CD4-positive, alpha-beta T cell treated with Interleukin-6 for 4 hours (primary cell): Measurements from ENCODE around the gene SMAD2.
"Not testable (repeated sequence)": the region's sequence is repeated elsewhere in the genome, so short reads cannot be mapped to it uniquely, and the experiment has no call there.

ENCODE experiments used
- DNase-seq: peaks from one replicate; pipeline ENCODE4 v3.0.0-alpha.2; 2020; ENCODE audit warnings: mixed read lengths

SMAD2 gene

DNA sequence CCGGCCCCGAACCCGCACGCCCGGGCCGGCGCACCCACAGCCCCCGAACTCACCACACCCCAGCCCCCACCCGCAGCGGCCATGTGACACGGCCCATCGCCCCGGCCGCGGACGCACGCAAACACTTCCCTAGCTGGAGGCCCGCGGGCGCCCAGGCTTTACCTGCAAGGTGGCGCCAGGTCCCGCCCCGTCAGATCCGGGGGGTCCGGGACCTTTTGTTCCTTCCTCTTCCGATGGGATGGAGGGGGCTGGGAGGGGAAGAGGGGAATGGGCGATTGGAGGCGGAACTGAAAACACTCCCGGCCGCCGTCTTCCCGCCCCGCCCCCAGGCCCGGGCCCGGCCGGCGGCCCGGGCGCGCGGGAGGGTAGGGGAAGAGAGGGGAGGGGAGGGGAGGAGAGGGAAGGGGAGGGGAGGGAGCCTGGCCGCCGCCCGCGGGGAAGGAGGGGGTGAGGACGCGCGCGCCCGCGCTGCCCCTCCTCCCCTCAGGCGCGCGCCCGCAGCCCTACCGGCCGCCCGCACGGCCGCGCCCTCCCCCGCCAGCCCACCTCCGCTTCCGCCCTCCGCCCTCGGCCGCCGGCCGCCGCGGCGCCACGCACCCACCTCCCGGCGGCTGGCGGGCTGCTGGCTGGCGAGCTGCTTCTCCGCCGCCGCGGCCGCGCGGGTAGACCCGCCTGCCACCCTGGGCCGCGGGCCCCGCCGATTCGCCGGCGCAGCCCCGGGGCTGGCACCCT is at the start of gene SMAD2:
Gene SMAD2, minus strand, starts transcription at position 461 of the 732 bp plus-strand sequence. CDS start 33,903 bp downstream, outside the sequence.
- DNase-seq: peak; percentile 84

DNA sequence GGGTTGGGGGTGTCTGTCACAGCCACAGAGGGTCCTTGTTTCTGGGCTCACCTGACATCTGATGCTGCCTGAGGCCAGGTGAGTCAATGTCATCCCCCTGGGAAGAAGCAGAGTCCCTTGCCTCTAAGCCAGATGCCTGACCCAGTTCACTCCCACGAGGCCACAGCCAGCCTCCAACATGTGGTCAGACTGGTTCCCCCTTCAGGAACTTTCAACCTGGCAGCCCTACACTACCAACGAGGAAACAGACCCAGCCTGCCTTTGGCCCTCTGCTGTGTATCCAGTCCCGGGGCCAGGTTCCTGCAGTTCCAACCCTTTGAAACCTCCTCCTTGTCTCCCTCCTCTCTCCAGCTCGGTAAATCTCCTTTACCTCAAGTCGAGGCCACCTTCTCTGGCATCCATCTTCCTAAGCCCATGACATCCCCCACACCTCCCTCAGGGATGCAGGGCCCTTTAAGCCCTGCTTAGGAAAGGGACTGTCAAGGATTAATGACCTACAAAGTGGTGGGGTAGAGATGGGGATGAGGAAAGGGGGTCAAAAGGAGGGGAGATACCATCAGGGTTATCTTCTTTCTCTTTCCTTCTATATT is 49.2 kb upstream of the SMAD2 start:
- no peak for DNase-seq

DNA sequence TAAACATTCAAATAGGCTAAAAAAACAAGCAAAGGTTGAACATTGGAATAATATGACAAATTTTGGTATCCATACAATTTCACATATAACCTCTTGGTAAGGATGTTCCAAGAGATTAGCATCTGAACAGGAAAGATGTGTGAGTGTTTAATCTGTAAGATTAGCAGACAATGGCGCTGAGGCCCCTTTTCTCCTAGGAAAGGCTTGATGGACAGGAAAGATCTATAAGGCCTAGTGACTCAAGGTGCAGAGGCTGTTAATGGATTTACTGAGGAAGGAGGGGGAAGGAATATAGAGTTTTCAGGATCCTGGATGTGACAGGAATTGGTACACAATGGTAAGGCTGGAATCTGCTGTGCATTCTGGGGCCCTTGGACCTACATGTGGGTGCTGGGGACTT is 48.1 kb upstream of the SMAD2 start:
- DNase-seq: no peak

DNA sequence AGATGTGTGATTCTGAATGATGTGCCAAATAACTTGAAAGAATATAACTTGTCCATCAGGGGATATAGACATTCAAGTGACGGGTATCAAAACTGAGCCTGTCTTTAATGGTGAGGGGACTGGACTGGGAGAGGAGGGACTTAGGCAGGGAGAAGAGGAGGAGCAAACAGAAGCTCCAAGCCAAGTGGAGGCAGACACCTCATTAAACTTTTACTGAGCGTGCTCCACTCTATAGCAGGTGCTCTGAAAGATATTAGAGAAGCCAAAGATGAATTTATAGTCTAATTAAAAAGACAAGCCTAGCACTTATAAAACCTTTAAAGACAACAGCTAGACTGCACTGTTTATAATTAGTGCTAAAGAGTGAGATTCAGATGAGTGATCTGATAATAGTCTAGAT is 47.7 kb upstream of the SMAD2 start:
- no peak for DNase-seq

DNA sequence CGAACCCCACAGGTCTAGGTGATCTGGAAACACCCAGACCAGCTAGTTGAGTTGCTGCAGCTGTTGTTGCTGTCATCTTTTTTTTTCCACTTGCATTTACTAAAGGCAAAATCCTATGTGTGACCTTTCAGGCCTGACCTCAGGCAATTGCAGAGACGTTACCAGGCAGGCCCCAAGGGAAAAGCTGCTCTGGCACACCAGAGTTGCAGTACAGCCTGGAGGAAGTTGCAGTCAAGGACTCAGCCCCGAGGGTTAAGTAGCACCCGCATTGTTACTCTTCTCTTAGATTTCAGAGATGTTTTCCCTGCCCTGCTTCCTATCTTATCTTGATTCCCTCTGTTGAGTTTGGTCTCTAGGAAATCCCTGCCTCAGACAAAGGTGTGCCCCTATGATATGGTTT is 45.2 kb upstream of the SMAD2 start:
- no peak for DNase-seq

DNA sequence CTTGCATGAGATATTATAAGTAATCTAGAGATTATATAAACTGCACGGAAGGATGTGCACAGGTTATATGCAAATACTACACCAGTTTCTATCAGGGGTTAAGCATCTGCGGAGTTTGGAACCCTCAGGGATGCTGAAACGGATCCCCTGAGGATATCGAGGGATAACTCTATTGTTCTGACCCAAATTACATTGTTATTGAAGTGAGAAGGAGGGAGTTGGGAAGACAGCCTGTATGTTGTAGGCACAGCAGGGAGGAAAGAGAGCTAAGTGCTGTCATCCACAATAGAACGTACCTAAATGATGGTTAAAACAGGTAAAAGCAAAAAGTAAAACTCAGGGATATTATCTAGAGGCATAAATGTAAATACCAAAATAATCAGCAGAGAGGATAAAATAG is 44.6 kb upstream of the SMAD2 start:
- DNase-seq: no peak

DNA sequence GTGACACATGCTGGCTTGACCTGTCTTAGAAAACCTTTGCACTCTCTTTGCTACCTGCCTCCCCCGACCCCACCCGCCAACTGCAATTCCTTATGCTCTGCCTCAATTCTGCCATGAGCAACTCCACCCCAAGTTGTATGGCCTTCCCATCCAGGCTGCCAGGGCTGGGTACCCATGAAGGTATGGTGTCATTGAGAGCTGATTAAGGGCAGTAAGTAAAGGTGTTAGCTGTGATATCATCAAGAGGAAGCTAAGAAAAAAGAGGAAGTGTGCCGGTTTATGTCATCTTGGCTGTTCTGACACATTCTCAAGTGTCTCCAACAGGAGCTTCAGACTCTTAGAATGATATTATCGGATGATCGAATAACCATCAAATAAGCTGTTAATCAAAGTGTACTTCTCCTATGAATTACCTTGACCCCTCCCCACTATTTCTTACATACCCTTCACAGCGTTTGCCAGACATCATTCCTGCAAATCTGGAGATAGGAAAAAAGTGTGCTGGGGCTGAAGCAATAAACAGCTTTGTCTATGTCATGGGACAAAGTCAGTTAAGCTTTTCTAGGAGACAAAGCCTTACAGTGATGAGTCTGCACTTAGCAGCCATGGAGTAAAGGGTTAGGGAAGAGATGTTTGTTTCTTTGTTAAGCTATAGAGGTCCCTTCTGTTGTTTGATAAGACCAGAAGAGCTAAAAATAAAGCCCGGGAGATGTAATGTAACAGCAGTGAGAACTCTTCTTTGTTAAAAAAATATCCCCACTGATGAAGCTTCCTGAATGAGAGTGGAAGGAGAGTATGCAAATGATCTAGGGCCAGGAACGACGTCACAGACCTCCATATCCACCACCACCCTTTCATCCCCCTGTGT is 40.4 kb upstream of the SMAD2 start:
- DNase-seq: no peak

DNA sequence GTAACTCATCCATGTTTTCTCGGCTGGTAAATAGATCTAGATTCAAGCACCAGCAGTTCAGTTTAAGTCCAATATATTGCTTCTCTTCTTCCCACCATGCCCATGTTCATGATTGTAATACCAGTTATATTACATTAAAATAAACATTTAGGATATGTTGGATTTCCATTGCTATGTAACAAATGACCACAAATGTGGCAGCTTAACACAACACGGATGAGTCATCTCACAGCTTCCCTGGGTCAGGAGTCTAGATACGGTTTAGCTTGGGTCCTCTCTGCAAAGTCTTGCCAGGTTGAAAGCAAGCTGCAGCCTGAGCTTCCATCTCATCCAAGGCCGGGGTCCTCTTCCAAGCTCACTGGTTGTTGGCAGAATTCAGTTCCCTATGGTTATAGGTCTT is 39.4 kb upstream of the SMAD2 start:
- DNase-seq: no peak

DNA sequence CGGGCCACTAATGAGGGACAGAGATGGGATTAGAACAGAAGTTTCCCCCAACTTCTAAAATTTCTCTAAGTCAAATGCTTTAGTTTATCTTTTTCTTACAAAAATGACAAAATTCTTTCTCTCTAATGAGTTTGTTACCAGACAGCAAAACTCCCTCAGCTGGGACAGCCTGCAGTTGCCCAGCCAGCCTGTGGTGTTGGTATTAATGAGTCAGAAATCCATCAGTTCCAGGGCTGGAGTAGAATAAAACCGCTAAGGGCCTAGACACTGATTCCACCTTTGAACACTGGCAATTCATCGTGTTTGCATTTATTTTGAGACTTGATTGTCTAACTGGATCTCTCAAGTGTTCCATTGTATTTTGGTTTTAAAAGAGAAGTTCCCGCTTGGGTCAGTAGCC is 38.3 kb upstream of the SMAD2 start:
- no peak for DNase-seq

DNA sequence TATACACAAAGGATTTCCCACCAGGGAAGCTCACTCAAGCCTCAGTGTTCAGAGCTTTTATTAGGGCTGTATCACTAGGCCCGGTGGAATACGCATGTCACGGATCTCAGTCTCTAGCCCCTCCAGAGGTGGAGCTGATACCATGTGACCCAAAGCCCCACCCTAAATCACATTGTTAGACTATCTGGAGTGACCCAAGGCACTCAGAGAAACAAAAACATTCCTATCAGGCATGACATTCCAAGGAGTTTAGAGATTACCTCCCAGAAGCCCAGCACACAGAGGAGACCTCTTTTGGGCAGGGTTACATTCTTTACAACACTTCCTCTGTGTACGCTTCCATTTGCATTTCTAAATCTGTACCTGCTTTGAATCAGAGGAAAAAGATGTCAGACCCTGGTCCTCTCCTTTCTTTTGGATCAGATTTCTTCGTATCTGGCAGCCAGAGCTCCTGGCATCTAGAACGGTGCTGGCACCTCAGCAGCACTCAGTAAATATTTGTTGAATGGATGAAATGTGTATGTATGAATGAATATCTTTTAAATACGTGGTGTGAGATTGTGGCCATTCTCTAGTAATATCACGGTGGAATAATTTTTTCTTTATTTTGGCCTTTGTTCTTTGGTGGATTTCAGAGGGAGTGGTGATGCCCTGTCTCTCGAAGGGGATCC is 37.7 kb upstream of the SMAD2 start:
- no peak for DNase-seq

DNA sequence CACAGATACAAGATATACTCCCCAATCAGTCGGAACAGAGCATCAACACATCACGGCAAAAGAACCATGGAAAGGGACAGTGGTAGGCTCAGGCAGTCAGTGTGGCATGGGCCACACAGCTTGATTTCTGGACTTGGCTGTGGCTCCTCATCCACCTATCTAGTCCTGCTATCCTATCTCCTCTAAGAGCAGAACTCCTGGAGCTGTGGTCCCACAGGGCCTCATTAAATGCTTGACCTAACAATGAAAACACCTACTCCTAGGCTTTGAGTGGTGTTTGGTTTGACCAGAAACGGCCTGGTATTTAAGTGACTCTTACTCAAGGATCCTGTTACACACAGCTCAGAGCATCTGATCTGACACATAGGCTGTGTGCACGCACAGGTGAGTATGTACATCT is 33.6 kb upstream of the SMAD2 start:
- DNase-seq: no peak

DNA sequence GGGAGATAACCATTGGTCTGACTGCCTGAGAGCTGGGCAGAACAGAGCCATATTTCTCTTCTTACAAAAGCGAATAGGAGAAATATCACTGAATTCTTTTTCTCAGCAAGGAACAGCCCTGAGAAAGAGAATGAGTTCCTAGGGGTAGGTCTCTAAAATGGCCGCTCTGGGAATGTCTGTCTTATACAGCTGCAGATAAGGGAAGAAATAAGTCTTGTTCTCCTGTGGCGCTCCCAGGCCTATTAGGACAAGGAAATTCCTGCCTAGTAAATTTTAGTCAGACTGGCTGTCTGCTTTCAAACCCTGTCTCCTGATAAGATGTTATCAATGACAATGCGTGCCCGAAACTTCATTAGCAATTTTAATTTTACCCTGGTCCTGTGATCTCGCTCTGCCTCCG is 30.5 kb upstream of the SMAD2 start:
- DNase-seq: not testable (repeated sequence)

DNA sequence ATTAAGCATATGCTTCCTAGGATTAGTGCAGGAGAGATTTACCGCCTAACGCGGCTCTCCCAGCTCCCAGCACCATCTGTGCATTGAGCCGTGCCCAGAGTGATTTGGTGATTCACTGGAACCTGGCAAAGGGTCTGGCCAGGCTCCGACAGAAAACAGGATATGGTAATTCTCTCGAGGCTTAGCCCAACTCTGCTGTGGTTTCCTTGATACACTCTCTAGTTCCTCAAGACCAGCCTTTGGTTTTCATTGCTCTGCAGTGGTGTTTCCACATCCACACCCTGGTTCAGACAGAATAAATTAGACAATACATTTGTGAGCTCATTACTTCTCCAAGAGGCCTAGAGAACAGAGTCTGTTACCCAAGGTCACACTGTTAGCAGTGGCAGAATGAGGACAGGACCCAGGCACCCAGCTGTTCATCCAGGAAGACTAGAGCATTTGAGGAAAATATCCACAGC is 23.0 kb upstream of the SMAD2 start:
- DNase-seq: peak; percentile 34

DNA sequence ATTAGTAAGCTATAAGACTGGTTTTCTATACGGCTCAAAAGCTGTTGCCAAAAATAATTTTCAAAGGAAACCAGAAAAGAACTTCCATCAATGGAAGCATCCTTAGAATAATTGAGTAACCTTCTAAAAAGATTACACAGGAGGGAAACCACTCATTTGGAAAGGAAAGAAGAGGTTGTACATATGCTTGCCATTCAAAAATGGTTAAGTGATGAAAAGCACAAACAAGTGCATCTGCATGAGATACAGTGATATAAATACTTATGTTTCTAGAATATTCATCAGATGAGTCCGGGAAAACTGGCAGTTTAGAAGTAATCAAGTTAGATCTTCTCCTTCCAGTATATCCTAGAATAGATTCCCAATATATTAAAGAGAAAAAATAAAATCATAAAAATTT is 20.1 kb upstream of the SMAD2 start:
- DNase-seq: no peak

DNA sequence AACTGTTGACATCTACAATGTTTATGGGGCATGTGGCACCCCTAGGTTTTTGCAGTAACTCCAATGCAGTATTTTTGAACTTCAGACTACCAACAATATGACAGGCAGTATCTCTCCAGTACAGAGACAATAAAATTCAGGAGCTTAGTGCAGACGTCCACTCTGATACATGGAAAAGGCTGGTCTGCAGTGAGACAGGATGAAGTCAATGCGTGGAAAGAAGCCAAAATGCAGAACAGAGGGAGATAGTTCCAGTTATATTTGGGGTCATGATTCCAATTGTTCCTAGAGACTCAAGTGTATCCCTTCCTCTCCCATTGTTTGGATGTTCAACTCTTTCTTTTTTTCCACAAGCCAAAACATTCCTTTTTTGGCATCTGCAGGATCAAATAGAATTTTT is 18.7 kb upstream of the SMAD2 start:
- no peak for DNase-seq

DNA sequence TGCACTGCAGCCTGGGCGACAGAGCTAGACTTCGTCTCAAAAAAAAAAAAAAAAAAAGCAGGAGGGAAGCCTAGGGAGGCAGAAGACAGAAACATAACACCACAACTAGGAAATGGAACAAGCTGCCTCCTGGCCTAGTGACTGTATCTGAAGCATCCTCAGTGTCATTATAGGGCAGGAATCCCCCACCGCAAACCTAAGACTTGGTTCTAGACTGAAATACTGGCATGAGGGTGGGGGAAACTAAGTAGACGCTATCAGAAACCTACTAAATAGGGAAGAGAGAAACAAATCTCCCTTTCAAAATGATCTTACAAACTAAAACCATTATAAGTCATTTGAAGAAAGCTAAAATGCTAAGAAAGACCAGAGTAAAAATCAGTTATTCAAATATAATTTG is 16.4 kb upstream of the SMAD2 start:
- no peak for DNase-seq

DNA sequence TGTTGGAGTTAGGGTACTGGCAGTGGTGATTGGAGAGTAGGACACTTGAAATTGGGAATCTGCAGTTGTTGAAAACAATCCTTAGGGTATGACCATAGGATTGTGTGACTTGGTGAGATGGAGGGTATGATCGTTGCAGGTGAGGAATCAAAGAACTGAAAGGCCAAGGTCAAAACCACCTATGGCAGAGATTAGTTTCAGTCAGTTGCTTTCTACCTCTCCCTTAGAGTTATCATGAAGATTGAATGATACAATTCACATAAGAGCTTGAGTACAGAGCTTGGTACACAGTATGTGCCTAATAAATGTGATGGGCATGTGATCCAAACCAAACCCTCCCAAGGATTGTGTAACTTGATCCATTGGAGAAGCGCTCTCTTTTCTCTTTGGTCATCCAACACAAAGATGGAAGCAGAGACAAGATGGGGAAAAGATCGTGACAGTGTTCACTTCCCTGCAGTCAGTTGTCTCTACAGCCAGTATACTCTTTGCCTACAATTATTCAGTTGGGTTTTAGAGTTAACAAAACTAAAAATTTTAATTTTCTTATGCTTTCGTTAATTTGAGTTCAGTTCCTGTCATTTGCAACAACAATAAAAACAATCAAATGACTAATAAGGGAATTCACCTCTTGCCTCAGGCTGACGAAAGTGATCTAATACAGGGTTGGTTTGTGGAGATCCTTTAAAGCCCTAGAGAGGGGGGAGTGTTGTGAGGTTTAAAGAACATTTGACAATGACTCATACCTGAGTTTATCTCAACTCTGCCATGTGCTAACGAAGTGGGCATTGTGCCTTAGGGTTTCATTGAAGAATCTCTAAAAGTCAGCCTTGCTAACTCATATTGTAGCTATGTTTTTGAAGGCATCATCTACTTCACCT is 14.8 kb upstream of the SMAD2 start:
- DNase-seq: no peak

DNA sequence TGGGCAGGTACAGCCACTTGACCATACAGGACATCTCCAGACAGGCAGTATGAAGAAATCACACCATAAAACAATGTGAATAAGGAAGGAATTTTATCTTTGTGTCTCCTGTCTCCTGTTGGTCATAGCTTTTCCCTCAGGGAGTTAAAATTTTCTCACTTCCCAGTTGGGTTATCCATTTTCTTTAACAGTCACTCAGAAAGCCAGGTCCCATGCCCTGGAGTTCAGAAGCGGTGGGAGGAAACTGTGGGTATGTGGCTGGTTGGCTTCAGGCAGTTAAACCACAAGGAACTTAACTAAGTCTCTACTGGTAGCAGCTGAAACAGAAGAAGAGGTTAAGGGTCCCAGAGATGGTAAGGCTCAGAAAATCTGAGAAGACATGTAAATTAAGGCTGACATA is 6.5 kb upstream of the SMAD2 start:
- DNase-seq: no peak

DNA sequence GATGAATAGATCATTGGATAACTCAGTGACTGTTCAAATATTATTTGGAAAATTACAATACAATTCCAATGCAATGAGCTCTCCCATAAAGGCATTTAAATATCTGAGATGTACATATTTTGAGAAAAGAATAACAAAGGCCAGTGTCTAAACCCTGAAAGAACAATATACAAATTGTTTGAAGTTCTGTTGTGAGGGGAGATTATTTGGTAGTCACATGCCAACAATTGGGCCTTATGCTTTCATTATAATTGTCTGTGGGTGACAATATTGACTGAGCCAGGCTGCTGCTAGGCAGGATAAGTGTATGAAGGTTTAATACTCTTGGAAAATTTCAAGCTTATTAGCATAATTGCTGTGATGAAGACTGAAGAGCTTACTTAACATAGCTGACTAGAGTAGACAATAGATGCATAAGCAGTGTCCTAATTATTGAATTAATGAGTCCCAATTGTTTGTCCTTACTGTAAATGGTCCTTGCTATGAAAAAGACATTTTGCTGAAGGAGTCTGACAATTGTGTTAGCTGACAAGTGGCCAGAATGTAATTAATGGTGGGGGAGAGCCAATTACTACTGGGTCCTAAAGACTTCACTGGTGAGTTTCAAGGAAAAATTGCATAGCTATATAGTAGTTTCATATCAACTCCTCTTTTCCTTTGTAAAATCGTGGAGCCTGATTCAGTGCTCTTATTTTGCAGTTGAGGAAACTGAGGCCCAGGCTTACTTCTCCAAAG is 5.0 kb upstream of the SMAD2 start:
- DNase-seq: no peak

DNA sequence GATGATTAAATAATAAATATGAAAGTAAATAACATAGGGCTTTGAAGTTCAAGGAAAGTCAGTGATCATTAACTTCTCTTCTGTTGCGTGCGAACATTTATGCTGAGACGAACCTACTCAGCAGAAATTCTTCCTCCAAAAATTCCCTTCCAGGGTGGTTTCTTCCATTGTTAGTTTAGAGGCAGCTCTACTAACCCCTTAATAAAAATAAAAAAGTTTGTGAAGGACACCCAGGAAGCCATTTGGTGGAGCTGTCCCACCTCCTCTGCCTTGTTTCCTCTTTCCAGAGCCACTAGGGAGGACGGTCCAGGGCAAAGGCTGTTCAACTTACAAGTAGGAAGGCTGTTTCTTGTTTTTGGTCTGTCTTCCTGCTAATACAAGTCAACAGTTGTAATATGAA is 2.1 kb upstream of the SMAD2 start:
- no peak for DNase-seq

DNA sequence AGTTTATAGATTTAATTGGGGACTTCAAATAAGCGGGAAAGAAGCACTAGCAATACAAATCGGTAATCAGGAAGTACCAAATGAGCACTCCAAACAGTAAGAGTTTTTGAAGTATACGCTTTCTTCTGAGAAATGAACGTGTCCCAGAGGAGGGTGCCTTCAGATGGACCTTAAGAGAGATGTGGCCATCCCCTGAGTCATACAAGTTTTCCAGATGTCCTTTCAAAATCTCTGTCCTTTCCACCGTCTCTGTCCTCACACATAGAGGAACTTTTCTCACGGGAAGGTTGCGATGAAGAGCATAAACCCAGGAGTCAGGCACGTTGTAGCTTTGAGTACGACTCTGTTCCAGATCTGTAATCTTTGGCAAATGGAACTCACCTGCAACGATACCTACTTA is 1.7 kb upstream of the SMAD2 start:
- DNase-seq: no peak

DNA sequence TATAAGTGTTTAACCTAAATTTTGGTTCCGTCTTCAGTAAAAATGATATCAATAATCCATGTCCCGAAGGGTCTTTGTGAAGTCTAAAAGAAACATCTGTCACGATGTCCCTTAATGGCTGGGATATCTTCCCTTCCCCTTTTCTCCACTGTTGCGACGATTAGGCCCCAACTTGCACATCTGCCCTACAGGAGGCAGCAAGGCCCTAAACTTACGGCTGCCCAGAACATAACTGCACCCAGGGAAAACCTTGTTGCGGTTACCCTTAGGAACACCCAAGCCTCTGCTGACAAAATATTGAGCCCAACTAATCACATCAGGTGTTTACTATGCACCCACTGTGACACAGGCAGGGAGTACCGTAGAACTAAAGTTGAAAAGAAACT is 1.3 kb upstream of the SMAD2 start:
- peak; percentile 52 for DNase-seq
